Activated CD8-positive, alpha-beta memory T cell treated with anti-CD3 and anti-CD28 coated beads for 1 hour (primary cell): ENCODE data around the gene SND1.
"Not testable (repeated sequence)": the region's sequence is repeated elsewhere in the genome, so short reads cannot be mapped to it uniquely, and the experiment has no call there.

ENCODE experiments used
- DNase-seq, 2 donors: peaks; one replicate each; pipeline ENCODE4 v3.0.0-alpha.2; 2020; ENCODE audit warnings: low read depth in 1 of 2; ENCODE audit errors: extremely low read depth in 1 of 2

SND1 gene

DNA sequence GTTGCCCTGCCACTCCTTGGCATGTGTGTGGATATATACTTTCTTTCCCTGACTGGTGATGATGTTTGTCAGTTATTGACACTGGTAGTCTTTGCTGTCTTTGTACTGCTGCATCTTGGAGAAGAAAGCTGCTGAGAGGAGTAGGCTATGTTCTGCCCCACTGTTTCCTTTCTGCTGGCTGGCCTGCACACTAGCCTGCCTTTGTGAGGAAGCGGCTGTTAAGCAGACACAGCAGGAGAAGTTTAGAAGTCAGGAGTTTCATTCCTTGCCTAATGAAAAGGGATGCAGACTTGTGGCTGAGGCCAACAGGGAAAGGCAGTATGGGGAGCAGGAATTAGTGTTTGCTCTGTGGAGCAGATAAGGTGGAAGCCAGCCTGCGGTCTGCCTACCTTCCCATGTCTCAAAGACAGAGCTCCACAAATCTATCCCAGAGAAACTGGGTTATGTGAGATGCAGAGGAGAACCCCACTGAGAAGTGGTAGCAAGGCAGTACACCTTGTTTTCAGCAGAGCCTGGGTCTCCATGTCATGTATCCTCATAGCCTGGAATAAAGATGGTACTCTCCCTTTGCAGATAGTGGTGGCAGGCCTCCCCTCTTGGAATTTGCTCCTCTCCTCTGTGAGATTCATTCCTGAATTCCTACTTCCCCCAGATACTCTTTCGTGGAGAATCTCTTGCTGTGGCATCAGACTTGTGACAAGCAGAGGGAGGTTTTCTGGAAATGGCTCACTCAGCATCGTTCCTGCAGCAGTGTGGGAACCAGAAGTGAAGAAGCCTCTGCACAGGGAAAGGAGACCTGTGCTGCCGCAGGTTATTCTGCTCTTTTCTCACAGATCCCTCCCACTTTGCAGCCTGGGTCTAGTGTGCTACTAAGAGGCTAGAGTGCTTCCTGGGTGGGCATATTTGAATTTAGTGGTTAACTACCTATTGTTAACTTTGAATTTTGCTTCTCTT lies 249.0 kb downstream of the SND1 start:
- no peak for DNase-seq

DNA sequence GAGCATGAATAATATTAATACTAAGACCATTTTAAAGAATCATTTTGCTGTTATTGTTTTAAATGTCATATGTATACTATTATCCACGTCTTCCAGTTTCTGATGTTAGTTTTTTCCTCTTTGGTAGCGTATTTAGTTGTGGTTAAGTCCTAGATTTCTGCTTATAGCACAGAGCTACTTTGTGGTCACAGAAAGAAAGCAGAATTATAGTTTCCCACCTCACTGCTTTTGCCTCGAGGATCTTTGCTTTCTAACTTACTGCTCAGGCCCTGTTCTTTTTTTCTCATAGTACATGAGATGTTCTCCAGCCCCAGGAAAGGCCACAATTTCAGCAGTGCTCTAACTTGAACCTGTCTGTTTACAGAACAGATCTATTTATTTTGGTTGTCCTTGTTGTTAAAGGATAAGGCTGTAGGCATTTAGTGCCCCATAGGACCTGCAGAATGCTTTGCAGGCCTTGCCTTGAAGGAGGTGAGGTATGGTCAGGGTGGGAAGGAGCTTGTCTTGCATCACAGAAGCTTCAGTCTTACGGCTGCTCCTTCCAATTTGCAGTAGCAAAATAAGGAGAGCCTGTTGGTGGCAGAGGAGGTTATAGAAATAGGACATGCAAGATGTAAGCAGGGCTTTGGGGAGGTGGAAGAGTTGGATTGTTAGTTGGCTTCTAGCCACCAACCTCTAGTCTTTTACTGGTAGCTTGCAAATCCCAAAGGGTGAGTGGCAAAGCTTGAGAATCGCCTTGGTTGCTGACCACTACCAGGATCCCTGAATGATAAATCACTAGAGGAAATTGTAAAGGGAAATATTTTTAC lies 250.1 kb downstream of the SND1 start:
- no peak for DNase-seq

DNA sequence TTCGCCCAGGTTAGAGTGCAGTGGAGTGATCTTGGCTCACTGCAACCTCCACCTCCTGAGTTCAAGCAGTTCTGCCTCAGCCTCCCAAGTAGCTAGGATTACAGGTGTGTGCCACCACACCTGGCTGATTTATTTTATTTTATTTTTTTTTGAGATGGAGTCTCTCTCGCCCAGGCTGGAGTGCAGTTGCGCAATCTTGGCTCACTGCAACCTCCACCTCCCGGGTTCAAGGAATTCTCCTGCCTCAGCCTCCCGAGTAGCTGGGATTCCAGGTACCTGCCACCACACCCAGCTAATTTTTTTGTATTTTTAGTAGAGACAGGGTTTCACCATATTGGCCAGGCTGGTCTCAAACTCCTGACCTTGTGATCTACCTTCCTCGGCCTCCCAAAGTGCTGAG lies 250.8 kb downstream of the SND1 start:
- DNase-seq: not testable (repeated sequence)

DNA sequence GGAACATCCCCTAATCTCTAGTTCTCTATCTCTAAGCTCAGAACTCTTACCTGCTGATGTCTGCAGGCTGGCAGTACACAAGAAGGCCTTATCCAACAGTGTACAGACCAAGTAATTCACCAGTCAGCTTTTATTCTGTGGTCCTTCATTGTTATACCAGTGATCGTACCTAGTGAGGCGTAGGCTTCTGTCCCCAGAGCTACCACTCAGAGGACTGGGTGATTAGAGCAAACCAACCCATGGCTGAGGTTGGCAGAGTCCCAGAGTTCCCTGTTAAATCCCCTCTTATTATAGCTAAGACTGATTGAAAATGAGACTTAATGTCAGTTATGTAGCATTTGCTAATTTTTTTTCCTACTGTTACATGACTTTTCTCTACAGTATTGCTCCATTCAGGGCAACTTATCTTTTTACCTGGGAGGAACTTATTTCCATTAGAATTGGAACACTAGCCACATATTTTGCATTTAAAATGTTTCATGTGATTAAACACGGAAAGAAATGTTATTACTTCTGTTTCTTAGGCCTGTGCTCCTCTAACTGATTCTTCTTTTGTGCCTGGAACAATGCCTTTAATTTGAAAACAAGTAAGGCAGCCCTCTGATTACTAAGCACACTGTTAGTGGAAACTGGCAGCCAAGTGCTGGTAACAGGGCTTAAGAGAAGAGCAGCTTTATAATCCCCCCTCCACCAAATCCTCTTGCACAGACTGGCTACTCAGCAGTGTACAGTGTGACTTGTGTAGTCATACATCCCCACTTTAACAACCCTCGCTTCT lies 252.1 kb downstream of the SND1 start:
- DNase-seq: no peak

DNA sequence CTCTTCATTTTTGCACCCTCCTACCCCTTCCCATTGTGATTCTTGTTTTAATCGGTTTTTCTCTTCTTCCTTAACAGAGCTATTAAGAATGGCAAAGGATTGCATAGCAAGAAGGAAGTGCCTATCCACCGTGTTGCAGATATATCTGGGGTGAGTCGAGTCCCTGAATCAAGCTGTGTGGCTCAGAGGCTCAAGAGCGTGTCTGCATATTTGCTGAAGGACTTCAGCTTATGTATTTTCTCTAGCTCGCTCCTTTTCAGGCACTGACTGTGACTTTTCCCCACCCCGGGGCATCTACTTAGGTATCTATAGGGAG lies 252.6 kb downstream of the SND1 start:
- DNase-seq: no peak

DNA sequence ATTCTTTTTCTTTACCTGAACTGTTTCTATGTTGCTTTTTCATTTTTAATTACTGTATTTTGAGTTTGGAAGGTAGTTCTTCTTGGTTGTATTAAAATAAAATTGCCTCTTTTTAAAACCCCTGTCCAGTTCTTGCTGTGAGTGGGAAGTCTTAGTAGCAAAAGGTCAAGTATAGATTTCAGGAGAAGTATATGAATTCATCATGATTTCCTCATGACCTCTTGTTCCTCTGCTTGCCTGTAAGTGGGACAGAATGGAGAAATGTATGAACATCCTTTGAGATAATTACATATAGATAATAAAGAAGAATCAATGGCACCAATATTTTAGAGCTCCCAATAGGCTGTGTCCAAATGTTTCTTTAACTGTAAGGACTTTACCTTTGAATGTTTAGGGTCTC lies 253.0 kb downstream of the SND1 start:
- no peak for DNase-seq

DNA sequence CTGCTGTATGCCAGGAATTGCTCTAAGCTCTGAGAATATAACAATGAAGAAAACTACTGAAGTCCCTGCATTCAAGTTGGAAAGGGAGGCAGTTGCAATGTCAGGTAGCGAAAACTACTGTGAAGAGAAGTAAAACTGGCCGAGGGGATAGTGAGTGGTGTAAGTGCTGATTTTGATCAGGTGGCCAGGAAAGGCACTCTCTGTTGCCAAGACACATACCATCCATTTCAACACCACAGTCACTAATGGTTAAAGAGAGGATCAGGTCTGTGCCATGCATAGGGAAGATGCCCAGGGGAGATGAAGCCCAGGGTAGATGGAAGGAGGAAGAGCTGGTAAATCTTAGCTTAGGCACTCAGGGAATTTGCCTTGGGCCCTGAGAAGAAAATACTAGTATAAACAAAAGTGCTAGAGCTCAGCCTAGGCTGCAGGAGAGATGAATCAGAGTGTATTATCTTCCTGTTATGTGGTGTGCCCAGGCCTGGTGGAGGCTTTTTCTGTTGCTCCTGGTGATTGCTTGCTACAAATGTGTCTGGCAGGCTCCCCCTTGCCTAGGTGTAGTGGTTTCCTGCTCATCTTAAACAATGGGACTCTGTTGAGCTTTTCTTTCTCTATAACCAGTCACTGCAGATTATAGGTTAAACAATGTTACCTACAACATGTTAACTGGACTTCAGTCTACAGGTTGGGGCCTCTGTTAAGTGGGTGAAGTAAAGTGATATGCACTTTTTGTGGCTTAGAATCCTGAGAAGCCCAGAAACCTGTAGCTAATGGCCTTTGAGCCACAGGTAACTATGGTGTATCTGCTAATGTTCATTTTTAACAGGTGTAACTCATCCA lies 253.7 kb downstream of the SND1 start:
- DNase-seq: no peak

DNA sequence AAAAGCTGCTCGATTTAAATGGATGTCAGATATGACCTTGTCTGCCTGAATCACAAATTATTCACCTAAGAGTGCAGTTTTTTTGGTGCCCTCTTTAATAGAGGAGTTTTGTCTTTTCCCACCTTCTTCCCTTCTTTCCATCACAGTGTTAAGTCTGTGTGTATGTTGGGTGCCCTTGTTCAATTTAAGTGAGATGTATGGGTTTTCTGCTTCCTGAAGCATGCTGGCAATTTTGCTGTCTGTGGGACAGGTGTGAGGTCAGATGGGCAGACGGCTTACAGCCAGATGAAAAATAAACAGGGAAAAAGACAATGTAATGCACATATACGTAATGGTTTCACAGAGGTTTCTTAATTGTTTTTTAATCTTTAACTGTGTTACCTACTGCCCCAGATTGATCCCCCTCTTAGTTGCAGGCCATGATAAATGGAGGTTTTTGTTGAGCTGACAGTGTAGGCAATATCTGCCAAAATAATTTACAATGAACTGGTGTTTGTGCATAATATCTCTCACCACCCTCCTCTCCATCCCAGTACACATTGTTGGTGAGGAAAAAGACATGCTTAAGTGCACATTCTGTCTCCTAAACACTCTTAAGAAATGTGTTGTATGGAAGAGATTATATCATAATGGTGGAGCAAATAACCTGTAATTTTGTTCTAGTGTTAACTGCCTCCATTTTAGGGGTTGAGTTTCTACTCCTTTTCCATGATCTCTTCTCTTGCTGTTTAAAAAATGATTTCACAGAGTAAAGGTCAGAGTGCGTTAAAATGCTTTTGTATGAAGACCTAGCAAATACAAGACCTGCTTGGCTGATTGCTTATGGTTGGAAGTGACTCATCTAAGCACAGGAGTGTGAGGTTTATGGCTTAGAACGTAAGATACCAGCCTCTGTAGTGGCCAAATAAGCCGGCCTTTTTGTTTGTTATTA lies 255.4 kb downstream of the SND1 start:
- DNase-seq: no peak

DNA sequence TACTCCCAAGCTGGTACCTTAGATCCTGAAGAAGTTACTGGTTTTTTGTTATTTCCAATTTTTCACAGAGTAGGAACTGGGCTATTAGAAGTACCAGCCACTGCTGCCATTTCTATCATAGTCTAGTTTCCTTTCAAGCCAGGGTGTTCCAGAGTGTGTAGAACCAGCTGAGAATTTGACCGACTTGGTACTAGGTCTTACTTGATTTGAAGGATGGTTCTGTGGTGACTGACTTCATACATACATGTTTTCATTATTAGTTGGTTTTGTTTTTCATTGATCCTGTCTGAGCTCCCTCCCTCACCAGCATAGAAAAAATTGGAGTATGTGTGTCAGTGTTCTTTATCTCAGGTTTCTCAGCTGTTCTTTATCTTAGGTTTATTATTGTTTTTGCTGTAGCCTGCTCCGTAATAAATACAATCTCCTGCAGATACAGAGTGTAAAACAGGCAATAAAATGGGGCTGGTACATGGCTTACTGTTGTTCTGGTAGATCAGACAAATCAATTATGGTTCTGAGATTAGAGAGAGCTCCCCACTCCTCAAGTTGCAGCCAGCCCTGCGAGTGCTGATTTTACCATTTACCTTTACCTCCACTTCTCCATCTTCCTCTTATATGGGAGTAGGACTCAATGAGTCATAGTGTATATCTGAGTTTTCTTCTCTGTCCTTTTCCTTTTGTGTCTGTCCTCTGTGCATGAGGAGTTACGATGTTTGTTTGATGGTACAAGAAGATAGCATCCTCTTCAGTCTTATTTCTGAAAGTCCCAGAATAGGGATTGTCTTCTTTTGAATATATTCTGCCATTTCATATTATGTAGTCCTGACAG lies 256.6 kb downstream of the SND1 start:
- no peak for DNase-seq

DNA sequence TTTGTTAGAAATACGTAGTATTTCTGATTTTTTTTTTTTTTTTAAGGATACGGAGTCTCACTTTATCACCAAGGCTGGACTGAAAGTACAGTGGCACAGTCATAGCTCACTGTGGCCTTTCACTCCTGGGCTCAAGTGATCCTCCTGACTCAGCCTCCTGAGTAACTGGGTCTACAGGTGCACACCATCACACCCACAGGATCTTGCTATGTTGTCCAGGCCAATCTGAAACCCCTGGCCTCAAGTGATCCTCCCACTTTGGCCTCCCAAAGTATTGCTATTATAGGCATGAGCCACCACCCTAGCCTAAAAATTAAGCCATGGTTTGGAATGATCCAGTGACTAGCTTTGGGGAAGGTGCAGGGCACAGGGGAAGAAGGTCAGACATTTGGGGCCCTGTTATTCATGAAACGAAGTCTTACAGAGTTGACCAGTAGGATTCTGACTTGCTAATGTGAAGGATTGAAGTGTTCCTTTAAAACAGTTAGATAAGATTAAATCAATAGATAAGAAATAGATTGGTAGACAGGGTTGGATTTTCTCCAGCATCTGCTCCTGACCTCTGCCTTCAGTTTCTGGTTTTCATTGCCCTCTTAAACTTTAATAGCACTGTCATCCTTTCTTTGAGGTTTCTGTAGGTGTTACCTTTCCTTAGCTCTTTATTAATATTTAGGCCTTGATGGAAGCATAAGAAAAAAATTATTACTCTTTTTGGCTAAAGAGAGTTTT lies 257.6 kb downstream of the SND1 start:
- DNase-seq: no peak

DNA sequence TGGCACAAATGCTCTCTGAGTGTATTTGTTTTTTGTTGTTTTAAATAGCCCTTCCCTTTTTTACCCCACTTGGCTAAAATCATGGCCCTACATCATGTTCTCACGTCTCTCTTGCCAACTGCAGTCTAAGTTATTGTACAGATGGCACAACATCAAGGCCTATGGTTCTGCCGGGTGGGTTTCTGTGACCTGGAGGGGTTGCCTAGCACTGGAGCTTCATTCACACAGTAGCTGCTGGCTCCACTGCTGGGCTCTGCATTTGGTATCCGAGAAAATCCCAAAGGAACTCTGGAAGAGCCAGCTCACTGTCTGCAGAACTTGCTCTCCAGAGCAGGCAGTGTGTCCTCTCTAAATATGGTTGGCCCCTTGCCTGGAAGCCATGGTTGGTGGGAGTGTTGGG lies 258.7 kb downstream of the SND1 start:
- DNase-seq: no peak

DNA sequence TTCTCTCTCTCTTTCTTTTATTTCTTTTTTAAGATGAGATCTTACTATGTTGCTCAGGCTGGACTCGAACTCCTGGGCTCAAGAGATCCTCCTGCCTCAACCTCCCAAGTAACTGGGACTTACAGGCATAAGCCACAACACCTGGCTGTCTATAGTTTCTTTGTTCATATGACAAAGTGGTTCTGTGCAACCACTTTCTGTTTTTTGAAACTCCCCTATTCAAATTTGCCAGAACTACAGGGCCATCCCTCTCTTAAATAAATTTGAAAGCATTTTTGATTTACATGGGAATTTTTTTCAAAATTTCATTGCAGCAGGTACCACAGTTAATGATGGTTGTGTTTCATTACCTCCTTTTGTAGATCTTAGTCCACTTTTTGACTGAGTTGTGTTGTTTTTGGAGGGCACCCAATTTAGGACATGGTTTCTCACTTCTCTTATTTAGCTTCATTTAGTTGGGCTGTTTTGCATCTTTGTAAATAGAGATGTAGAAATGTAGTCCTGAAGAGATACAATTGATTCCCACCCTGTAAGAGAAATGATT lies 260.0 kb downstream of the SND1 start:
- no peak for DNase-seq

DNA sequence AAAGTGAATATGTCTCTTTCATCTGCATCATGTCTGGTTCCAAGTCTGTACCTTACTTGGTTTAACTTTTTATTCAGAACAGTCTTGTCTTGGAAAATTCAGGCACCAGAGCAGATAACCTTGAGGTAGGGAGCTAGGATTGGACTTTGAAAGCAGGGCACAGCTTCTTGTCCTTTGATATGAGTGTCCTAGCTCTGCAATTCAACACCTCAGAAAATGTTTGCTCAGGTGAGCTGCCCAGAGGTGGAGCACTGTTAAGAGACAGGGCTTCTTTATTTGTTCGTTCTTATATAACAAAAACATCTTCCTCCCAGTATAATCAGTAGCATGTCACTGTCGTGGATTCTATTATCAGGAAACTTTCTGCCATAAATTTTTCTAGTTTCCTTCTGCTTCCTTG lies 260.9 kb downstream of the SND1 start:
- DNase-seq: no peak

DNA sequence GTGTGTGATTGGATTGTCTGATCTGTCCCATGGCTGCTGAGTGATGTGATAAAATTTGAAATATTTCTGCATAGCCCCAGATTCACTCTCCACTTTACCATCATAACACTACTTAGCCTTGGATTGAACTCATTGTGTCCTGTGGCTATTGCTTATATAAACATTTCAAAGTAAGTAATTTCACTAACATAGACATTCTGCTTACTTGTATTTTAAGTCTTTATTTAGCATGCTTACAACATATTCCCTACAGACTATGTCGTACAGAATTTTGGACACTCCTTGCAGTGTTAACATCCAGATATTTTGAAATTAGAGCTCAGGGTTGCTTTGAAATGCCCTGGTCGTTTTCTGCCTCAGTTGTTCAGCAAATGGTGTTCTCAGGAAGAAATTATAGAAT lies 261.7 kb downstream of the SND1 start:
- DNase-seq: no peak

DNA sequence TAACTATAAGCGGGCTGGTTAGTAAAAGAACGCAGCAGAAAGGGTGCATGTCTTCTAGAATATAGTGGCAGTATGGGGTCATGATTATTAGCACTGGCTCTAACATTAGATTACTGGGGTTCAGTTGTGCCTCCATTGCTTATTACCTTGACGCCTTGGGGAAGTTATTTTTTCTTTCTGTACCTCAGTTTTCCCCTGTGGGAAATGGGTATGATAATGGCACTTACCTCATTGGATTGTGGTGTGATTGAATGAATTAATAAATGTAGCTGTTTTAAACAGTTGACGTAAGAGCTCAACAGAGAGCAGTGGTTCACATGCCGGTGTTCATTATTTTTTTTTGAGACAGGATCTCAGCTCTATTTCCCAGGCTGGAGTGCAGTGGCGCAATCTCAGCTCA lies 262.7 kb downstream of the SND1 start:
- no peak for DNase-seq

DNA sequence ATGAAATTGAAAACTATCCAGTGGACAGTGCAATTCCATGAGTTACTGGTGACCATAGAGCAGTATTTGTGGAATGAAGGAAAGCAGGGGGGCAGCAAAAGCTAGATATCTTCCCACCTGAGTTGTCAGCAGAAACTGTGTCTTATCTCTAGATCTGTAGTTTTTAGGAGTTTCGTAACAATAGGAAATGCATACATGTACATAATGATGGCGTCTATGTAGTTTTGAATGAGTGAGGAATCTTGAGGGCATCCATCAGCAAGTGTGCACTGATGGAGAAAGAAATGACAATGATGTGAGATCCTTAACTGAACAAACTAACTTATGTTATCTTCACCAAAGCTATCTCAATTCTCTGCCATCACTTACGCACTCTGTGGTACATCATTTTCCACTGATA lies 264.7 kb downstream of the SND1 start:
- DNase-seq: no peak

DNA sequence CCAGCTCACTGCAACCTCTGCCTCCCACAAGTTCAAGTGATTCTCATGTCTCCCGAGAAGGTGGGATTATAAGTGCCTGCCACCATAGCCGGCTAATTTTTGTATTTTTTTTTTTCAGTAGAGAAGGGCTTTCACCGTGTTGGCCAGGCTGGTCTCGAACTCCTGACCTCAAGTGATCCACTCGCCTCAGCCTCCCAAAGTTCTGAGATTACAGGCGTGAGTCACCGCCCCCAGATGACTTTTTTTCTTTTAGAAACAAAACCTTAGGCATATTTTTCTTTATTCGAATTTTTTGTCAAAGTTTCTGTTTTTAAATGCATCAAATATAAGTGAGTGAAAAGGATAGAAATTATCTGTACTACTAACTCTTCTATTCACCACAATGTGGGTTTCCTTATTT lies 266.1 kb downstream of the SND1 start:
- no peak for DNase-seq
